Tibial nerve (tissue), 3 donors: ENCODE measurements around the gene AIG1.

Source experiments
- POLR2A ChIP-seq, 2 donors: fragments of 450-650 bp; IDR thresholded peaks; one replicate each; pipeline ENCODE4 v1.6.1; 2017; ENCODE audit warnings: antibody characterized with exemption in 2 of 2, mild to moderate bottlenecking in 2 of 2, moderate library complexity in 2 of 2
- TF ChIP-seq, protein P1 (sequence below), 5 experiments: fragments of 200-600 bp in 3 of 5; fragments of 450-650 bp in 2 of 5; sonication (generic) in 3 of 5; IDR thresholded peaks; one replicate each; pipeline ENCODE4 v1.5.1; 2016 to 2019; ENCODE audit warnings: antibody characterized with exemption in 5 of 5, mild to moderate bottlenecking in 3 of 5, moderate library complexity in 2 of 5

DNA sequence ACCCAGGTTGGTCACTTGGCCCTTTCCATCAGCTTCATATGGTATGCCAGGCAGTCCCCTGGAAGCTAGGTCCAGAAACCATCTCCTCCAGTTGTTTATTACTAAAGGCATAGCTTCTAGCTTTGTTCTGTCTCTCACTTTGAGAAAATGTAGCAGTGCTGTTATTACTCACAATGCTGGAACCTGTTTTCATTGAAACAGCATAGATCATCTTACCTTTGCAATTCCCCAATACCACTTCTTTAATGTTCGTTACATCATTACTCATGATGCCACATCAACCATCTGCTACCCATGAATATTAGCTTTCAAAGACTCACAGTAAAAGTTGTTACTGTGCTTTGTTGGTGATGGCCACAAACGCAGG lies 301.5 kb downstream of the AIG1 start:
- TF ChIP-seq, protein P1, sequence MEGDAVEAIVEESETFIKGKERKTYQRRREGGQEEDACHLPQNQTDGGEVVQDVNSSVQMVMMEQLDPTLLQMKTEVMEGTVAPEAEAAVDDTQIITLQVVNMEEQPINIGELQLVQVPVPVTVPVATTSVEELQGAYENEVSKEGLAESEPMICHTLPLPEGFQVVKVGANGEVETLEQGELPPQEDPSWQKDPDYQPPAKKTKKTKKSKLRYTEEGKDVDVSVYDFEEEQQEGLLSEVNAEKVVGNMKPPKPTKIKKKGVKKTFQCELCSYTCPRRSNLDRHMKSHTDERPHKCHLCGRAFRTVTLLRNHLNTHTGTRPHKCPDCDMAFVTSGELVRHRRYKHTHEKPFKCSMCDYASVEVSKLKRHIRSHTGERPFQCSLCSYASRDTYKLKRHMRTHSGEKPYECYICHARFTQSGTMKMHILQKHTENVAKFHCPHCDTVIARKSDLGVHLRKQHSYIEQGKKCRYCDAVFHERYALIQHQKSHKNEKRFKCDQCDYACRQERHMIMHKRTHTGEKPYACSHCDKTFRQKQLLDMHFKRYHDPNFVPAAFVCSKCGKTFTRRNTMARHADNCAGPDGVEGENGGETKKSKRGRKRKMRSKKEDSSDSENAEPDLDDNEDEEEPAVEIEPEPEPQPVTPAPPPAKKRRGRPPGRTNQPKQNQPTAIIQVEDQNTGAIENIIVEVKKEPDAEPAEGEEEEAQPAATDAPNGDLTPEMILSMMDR (IDR thresholded peaks at IDR 0.05) = no peak
- no peak for TF ChIP-seq POLR2A (IDR thresholded peaks at IDR 0.05)
